Placental epithelial cell (primary cell): ENCODE data around the gene CDH5. TPM values are rescaled to one million over a fixed set of nuclear protein-coding genes. Genes with fewer than 3 reads are reported as not detected.

Source experiments
- total RNA-seq: library from RNA; depleted of rRNA; stranded (reverse); fragments of >200 nt; gene quantifications from 2 replicates; pipeline ENCODE4 v1.2.3, GENCODE V29; 2012

Gene CDH5
- not detected in 2 replicates for total RNA-seq

GRCh38 chr16:66366433-66367299 is at the start of gene CDH5:
CDH5 (plus strand) TSS chr16:66366691; CDS start chr16:66379338, 12,647 bp downstream.

GRCh38 chr16:66427036-66427860 is 60.8 kb downstream of the CDH5 start, which contains the start of gene BEAN1:
BEAN1 (plus strand) TSS chr16:66427295; CDS start chr16:66437677, 10,382 bp downstream.

Other genes starting within 250 kb of the CDH5 start
- gene BEAN1, start 60.6 kb downstream of the CDH5 start, total RNA-seq, result 13.2 and 34.5 TPM in 2 replicates
- gene TK2, start 183.4 kb downstream of the CDH5 start, total RNA-seq, result 23.1 and 37.3 TPM in 2 replicates
- 32.9 and 70.3 TPM in 2 replicates for gene CKLF, start 185.9 kb downstream of the CDH5 start, total RNA-seq
- gene CMTM1, start 199.7 kb downstream of the CDH5 start, total RNA-seq, result 2.1 and 6.7 TPM in 2 replicates
- not detected in 2 replicates for gene CMTM2, start 212.8 kb downstream of the CDH5 start, total RNA-seq
- 36.0 and 48.7 TPM in 2 replicates for gene CMTM3, start 238.0 kb downstream of the CDH5 start, total RNA-seq